HG03196 (cell line): Measurements from ENCODE around the gene ITPR2.
"Not testable (repeated sequence)": the region's sequence is repeated elsewhere in the genome, so short reads cannot be mapped to it uniquely, and the experiment has no call there.

Source experiments
- ATAC-seq: cut with Tn5 transposase; IDR thresholded peaks from one replicate; pipeline ENCODE4 v1.9.1; 2021; ENCODE audit not compliant: unreplicated experiment

The ITPR2 gene

GRCh38 chr12:26680727-26681455, 152.1 kb downstream of the ITPR2 start:
- no peak for ATAC-seq

DNA sequence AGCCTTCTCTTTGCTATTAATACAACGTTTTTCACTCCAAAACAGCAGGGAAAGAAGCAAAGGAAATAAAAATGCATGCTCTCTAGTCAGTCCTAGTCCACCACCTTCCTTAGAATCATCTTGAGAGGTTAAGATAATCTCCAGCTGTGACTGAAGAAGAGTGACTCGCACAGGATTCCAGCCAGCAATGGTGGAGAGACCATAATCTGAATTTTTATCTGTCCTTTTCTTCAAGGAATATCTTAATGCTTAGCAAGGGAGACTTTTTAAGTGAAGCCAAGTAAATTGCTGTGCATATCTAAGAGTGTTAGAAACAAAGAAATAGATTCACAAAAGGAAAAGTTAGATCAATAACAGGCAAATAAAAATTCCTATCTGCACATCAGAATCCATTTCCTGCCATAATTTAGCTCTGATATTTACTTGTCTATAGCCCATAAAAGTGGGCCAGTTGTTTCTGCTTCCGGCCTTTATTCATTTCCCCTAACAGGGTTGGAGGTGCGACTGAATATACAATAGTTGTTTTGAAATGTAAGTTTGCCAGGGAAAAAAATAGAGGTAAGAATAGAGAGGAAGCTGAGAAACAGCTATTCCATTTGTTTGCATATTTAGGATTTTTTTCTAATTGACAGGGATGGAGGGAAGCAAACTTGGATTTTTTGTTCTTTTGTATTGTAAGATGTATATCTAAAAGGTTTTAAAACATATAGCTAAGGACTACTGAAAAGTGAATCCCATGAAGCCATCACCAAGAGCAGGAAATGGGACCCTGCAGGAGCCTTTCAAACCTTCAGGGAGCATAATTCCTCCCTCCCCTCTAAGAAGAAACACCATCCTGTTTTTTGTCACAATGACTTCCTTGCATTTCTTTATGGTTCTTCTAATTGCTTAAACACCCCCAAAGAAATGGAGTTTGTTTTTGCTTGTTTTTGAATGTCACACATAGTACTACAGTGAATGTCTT, 154.0 kb downstream of the ITPR2 start:
- no peak for ATAC-seq

GRCh38 chr12:26671487-26671886, 161.5 kb downstream of the ITPR2 start:
- not testable (repeated sequence) for ATAC-seq

DNA sequence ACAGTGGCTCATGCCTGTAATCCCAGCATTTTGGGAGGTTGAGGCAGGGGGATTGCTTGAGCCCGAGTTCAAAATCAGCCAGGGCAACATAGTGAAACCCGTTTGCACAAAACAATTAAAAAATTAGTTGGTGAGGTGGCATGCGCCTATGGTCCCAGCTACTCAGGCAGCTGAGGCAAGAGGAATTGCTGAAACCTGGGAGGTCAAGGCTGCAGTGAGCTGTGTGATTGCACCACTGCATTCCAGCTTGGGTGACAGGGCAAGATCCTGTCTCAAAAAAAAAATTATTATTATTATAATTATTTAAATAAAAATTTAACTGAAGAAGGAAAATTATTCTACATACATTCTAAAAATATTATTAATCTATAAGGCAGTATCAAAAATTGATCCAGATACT, 164.1 kb downstream of the ITPR2 start:
- no peak for ATAC-seq

DNA sequence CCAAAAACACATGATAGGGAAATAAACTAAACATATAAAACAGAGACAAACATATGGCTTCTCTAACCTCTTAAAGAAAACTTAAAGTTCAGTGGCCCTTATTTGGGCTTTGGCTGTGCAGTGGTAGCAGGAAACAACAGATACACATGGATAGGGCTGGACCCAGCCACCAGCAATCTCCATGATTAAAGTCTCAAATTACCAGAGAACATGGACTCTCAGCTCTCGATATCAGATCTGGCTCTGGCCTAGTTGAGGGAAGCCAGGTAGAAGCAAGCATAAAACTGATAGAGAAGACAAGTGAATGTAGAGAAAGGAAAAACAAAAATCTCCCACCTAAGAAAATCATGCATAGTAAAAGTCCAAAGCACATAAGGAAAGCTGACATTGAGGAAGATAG, 164.8 kb downstream of the ITPR2 start:
- no peak for ATAC-seq

DNA sequence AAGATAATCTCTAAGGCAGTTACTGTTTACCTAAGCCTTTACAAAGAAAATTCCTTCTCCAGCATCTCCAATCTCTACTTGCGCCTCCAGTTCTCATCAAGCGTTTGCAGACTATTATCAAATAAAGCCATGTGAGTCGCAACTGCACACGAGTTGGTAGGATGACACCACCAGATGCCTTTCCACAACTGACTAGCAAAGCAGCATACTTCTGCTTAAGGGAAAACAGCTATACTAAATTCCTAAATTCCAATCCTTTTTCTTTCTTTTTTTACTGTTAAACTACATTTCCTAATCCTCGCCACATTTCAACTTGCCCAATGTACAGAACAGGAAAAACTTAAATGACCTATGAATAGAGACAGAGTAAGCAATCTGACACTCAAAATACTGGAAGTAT, 166.7 kb downstream of the ITPR2 start:
- ATAC-seq = no peak

GRCh38 chr12:26661399-26661798, 171.6 kb downstream of the ITPR2 start:
- ATAC-seq = no peak

GRCh38 chr12:26659930-26660329, 173.1 kb downstream of the ITPR2 start:
- no peak for ATAC-seq

- ATAC-seq = no peak
These were observed 174.0 kb downstream of the ITPR2 start for GRCh38 chr12:26658991-26659390.

- no peak for ATAC-seq
These were observed 178.4 kb downstream of the ITPR2 start for GRCh38 chr12:26654623-26655022.

DNA sequence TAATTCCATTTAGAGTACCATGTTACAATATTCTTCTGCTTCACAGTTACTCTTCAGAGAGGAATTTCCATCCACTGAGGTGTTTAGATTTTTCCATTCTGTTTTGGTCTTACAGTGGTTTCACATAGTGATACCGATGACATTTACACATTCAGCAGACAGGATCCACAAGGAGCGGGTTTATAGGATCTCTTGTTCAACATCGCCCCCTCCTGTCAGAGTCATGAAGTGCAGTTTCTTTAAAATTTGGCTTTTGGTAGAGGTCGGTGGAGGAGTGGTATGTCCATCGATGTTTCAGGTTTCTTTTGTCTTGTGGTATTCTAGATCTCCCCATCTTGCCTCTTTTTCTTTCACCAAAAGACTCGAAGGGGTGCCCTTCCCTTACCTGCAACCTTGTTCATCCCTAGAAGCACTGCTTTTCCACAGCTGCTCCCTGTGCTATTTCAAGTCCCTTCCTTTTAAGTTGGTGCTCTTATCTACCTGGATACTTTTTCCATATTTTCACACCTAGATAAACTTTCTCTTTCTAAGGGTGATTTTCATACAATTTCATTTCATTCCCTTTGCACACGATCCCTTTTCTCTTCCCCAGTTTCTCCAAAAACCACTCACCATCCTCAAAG, 181.3 kb downstream of the ITPR2 start:
- no peak for ATAC-seq

DNA sequence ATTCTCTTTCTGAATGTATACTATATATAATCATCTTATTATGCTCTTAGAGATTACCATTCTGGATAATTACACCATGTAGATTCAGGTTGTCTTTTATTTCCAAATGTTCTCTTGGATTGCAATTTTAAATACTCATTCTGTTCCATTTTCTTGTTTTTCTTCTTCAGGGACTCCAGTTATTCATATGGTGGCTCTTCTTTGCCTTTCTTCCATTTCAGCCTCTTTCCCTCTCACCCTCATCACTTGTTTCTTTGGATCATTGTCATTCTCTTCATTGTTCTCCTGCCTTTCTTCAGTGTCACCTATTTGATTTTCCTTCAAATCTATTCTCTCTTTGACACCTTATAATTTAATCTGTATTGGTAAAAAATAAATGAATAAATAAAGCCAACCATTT, 182.0 kb downstream of the ITPR2 start:
- ATAC-seq = no peak

- ATAC-seq = no peak
These were observed 184.0 kb downstream of the ITPR2 start for GRCh38 chr12:26648999-26649398.

- ATAC-seq = no peak
These were observed 184.4 kb downstream of the ITPR2 start for GRCh38 chr12:26648584-26648983.

GRCh38 chr12:26648066-26648465, 184.9 kb downstream of the ITPR2 start:
- ATAC-seq = no peak

- no peak for ATAC-seq
These were observed 185.9 kb downstream of the ITPR2 start for GRCh38 chr12:26647088-26647487.

GRCh38 chr12:26646571-26646970, 186.4 kb downstream of the ITPR2 start:
- no peak for ATAC-seq

DNA sequence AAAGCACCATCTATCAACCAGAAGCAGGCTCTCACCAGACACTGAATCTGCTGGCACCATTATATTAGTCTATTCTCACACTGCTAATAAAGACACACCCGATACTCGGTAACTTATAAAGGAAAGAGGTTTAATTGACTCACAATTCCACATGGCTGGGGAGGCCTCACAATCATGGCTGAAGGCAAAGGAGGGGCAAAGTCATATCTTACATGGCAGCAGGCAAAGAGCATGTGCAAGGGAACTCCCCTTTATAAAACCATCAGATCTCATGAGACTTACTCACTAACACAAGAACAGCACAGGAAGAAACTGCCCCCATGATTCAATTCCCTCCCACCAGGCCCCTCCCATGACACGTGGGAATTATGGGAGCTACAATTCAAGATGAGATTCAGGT, 188.6 kb downstream of the ITPR2 start:
- ATAC-seq = not testable (repeated sequence)

GRCh38 chr12:26643532-26644315, 189.3 kb downstream of the ITPR2 start:
- ATAC-seq = no peak

DNA sequence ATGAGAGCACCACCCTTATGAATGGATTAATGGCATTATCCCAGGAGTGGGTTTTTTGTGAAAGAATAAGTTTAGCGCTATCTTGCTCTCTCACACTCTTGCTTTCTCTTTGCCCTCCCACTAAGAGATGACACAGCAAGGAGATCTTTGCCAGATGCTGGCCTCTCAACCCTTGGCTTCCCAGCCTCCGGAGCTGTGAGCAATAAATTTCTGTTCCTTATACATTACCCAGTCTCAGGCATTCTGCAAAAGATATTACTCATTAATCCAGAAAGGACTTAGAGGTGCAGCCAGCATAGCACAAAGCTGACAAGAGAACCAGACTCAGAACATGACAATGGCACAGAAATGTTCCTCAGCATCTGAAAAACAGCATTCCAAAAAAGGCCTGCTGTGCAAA, 190.6 kb downstream of the ITPR2 start:
- ATAC-seq = no peak
